Measurements from ENCODE around the gene ZNF423. TPM values are rescaled to one million over a fixed set of nuclear protein-coding genes. Genes with fewer than 3 reads are reported as not detected.

Gene ZNF423
- total RNA-seq, 1 experiment from 2014 or later, result 0.97 TPM

- DNase-seq (ENCODE audit: low spot score), result no peak
Measured at GRCh38 chr16:49826515-49826914, 29.4 kb downstream of the ZNF423 start.

- no peak for DNase-seq (ENCODE audit: low spot score)
Measured at GRCh38 chr16:49825041-49825440, 30.9 kb downstream of the ZNF423 start.

GRCh38 chr16:49824593-49824992, 31.3 kb downstream of the ZNF423 start:
- DNase-seq (ENCODE audit: low spot score), result no peak

DNA sequence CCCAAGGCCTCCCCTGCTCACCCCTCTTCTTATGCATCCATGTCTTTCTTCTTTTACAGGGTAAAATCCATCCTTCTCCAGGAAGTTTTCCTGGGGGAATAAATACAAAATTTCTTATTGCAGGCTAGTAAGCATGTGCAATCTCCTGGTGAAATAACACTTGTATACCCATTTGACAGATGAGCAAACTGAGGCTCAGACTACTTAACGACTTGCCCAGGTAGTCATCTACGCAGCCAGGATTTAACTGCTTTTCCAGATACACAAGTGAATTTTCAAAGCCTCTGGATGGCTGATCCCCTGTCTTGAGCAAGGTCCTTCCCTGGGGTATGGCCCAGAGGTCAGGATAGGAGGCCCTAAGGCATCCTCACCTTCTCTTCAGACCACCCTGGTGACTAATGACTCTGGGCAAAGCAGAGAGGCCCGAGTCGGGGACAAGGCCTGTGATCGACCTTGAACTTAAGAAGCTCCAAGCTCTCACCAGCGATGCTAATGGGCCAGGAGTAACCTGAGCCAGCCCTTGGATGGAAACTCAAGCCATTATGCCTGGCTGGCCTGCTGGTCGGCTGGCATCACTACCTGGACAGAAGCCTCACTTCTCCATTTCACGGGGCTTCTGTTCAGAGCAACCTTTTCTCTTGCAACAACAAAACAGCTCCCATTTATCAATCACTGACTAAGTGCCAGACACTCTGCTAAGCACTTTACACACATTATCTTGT, 33.1 kb downstream of the ZNF423 start:
- DNase-seq (ENCODE audit: low spot score), result no peak

DNA sequence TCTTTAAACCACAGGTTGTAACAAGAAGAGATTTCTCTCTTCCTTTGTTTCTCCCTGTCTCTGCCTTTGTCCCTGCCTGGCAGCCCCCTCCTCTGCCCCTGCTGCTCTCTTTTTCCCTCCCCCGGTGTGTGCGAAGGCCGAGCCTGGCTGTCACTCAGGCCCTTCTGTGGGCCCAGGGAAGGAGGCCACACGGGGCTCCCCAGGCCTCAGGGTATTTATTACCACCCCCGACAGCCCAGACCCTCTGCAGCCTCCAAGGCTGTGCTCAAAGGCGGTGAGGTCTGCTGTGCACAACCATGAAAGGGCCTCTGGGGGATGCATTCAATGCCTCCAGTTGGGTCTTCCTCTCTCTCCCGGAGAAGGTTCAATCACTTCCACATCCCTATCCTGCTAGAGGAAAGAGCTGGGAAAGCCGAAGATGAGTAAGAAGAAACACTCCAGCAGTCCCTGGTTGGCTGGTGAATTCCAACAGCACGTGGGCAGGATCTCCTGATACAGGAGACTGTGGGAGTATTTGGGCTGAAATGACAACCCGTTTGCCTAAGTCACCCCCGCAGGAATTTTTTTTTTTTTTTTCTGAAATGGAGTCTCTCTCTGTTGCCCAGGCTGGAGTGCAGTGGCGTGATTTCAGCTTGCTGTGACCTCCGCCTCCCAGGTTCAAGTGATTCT, 34.2 kb downstream of the ZNF423 start:
- no peak for DNase-seq (ENCODE audit: low spot score)

DNA sequence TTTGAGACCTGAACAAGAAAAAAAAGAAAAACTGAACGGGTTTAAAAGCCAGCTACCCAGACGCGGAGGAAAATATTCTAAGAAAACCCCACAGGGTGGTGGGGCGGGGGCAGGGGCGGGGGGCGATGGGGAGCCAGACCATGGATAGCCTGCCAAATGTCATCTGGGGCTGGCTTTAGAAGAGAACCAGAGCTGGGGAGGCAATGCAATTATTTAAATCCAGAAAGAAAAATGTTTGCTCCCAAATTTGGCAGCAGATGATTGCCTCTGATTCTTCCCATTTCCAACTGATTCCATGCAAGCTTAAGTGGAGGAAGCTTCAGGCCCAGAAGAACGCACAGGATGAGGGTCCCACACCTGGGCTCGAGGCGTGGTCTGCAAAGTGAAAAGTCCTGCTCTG, 34.8 kb downstream of the ZNF423 start:
- no peak for DNase-seq (ENCODE audit: low spot score)

DNA sequence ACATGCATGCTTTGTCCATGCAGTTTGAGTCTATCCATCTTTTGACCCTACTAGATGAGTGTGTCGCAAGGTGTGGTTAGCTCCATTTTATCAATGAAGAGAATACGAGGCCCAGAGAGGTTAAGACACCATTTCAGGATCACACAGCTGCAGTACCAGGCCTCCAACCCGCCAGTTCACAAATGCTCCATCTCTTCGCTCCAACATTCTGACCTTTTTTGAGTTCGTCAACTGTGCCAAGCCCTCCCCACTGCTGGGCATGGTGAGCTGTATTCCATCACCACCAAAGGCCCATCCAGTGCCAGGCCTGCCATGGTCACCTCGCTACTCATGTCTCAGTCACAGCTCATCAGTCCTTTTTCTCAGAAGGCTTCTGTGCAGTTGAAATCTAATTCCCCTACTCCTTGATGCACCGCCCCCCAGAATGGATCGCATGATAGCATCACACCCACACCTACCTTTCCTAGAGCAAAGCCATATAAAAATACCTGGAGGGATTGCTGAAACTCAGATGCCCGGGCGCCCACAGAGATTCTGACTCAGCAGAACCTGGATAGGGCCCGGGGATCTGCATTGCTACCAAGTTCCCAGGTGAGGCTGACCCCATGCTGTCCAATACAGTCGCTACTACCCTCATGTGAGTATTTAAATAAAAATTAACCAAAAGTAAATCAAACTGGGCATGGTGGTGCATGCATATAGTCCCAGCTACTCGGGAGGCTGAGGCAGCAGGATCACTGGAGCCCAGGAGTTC, 38.0 kb downstream of the ZNF423 start:
- no peak for DNase-seq (ENCODE audit: low spot score)

- DNase-seq (ENCODE audit: low spot score), result no peak
Measured at GRCh38 chr16:49816875-49817274, 39.0 kb downstream of the ZNF423 start.

DNA sequence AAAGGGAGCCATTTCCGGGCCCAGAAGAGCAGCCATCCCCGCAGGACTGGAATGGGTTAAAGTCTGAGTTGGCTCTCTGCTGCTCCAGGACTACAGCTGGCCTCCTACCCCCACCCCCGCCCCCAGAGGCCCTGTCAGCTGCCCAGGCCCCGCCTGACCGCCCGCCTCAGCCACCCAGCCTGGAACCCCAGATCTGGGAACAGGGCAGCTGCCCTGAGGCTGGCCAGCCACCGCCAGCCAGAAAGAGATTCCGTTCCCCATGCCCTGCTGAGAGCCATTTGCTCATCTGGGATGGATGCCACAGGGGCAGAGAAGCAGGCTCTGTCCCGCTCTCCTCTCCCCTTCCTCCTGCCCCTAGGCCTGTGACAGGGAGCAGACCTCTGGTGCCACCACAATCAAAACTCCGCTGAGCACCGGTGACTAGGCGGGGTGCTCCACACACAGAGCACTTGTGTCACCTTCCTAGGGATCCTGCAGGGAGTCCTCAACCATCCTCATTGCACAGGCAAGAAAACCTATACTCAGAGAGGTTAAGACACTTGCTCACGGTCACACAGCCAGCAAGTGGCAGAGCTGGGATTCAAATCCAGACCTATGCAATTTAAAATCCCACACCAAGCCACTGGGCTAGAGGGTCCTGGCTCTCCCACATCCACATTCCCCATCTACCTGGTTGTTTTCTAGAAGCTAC, 44.1 kb downstream of the ZNF423 start:
- no peak for DNase-seq (ENCODE audit: low spot score)

- no peak for DNase-seq (ENCODE audit: low spot score)
Measured at GRCh38 chr16:49810831-49811230, 45.1 kb downstream of the ZNF423 start.

DNA sequence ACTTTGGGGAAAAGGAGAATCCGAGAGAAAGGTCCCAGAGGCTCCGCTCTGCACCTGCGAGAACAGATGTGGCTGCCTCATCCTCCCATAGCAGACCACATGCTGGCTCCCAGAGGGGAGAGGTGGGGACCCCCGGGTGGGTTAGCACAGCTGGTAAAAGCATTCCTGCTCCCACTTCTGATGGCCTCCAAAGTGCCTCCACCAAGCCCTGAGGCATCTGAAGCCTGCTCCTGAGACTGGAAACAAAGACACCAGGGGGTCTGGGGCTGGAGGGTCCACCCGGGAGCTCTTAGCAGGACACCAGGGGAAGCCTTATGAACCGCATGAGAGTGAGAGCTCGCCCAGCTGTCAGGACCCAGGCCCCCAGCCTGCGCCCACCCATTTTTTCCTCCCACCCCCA, 46.4 kb downstream of the ZNF423 start:
- no peak for DNase-seq (ENCODE audit: low spot score)

DNA sequence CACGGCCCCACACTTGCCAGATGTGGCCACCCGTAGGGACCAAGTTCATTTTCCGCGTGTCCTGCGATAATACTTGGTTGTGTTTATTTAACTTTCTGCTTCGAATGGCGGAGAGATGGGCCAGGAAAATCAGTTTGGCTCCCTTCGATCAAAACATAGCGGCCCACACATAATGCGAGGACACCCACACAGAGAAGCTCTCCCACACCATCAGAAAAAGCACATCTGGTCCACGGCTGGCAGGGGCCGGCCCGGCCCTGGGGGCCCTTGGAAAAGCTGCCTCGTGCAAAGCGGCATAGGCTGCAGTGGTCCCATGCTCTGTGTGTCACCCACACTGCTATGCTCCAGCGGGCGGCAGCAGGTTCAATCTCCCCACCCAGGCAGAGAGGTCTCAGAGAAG, 46.9 kb downstream of the ZNF423 start:
- DNase-seq (ENCODE audit: low spot score), result no peak

- no peak for DNase-seq (ENCODE audit: low spot score)
Measured at GRCh38 chr16:49806446-49806845, 49.5 kb downstream of the ZNF423 start.

DNA sequence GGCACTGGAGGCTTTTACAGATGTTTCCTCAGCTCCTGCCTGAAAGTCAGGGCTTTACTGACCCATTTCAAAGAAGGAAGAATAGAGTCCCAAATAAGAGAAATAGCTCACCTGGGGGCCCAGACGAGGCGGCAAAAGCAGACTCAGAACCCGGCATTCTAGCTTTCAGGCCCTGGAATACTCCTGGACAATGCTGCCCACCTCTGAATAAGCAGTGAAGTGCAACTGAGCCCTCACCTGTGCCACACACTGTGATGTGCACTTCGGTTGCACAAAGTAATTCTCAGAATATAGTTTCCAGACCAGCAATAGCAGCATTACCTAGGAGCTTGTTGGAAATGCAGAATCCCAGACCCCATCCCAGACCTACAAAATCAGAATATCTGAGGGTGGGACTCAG, 54.6 kb downstream of the ZNF423 start:
- DNase-seq (ENCODE audit: low spot score), result no peak

DNA sequence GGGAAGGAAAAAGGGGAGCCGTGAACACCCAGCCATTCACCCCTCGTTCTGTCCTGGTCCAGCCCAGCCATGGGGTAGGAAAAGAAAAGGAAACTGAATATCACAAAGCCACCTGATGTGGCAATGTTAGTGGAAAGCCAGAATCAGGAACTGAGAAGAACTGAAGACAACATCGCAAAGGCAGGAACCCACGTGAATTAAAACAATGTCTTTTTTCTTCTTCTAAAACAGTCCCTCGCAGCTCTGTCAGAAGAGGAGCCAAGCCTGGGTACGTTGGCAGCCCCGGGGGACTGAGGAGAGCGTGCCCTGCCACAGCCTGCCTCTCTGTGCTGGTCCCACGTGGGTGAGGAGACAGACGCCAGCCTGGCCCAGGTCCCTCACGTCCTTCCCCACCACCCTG, 55.0 kb downstream of the ZNF423 start:
- DNase-seq (ENCODE audit: low spot score), result no peak

DNA sequence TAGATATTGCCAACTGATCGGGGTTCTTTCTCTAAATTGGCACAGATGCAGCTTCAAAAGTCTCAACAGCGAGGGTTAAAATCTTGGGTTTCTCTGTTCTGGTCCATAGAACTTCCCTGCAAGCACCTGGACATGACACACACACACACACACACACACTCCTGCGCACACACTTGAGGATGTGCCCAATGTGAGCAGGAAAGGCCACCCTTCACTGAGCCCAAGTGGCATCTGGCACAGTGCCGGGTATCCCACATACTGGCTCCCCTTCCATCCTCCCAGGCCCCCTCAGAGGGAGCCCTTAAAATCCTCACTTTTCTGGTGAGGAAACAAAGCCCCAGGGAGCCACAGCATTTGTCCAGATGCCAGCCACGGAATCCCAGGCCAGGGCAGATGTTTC, 55.5 kb downstream of the ZNF423 start:
- DNase-seq (ENCODE audit: low spot score), result no peak

GRCh38 chr16:49799172-49799571, 56.7 kb downstream of the ZNF423 start:
- DNase-seq (ENCODE audit: low spot score), result peak; percentile 11

GRCh38 chr16:49795513-49795912, 60.4 kb downstream of the ZNF423 start:
- DNase-seq (ENCODE audit: low spot score), result no peak

- no peak for DNase-seq (ENCODE audit: low spot score)
Measured at GRCh38 chr16:49793244-49793643, 62.7 kb downstream of the ZNF423 start.

DNA sequence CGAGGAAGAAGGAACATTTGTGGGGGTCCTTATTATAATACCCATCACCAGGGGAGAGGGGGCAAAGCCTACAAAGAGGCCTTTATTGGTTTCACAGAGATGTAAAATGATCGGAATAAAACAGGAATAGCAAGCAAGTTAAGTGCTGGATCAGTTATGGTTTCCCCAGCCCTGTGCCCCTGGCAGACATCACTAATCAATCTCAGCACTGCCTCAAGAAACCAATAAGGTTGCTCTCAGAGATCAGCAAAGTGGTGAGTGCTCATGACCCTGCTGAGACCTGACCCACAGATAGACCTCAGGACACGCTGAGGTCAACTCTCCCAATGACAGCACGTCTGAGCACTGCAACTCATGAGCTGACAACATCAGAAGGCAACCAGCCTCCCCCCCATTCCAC, 66.3 kb downstream of the ZNF423 start:
- DNase-seq (ENCODE audit: low spot score), result no peak

DNA sequence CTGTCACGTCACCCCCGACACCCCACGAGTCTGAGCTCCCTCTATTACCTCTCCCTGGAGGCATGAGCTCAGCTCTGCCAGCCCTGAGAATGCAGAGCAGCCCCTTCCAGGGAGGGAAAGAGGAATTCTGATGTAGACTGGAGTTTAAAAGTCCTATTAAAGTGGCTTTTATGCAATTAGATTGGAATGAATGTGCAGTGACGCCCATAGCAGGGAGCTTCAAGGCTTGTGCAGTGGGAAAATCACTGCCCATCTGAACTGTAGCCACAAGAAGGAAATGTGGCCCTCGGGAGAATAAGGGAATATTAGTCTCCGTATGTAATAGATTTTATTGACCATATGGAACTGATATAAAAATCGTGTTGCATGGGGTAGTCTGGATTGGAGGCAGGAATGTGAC, 66.9 kb downstream of the ZNF423 start:
- DNase-seq (ENCODE audit: low spot score), result no peak

DNA sequence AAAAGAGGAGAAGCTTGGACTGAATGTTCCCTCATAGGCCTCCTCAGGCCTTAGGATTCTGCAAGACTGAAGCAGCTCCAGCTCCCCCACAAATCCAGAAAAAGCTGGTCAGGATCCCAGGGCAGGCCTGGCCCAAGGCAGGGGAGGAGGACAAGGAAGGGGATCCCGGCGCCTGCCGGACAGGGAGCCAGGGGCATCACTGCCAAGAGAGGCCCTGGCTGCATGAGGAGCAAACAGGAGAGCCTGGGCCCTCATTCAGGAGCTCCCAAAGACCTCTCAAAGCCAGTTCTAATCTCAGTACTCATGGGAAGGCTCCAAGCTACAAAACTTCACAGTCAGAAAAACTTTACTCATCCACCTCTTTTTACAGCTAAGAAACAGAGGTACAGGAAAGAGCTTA, 67.3 kb downstream of the ZNF423 start:
- no peak for DNase-seq (ENCODE audit: low spot score)
